Right ventricle myocardium superior (tissue), 1 donor: Measurements from ENCODE around the gene HDAC4. TPM values are rescaled to one million over a fixed set of nuclear protein-coding genes. Genes with fewer than 3 reads are reported as not detected.
"Not testable (repeated sequence)": the region's sequence is repeated elsewhere in the genome, so short reads cannot be mapped to it uniquely, and the experiment has no call there.

ENCODE experiments used
- ATAC-seq: fragments of 200-7000 bp; cut with Tn5 transposase; one replicate; pipeline ENCODE4 v1.9.1; 2020; ENCODE audit warnings: mild to moderate bottlenecking; ENCODE audit not compliant: poor library complexity
- DNase-seq: peaks from one replicate; pipeline ENCODE4 v3.0.0-alpha.2; 2020
- intact Hi-C: fragments of 100-400 bp; cut with DNase I; formaldehyde crosslinking; loops from one replicate; pipeline ENCODE4 v1.11.2; 2022
- total RNA-seq: library from RNA; stranded (reverse); fragmentation: NEBNext Ultra II Directional; extraction: Animal tissue kit (Norgen Biotek cat#: 25700); gene quantifications from one replicate; pipeline ENCODE4 v1.2.1, GENCODE V29; 2021
- donor health status: DM: no; HTN: yes; CAD: no; lungs with severe emphysema.

The HDAC4 gene
- total RNA-seq, 1 donor from 2014 or later: 24.9 TPM

DNA sequence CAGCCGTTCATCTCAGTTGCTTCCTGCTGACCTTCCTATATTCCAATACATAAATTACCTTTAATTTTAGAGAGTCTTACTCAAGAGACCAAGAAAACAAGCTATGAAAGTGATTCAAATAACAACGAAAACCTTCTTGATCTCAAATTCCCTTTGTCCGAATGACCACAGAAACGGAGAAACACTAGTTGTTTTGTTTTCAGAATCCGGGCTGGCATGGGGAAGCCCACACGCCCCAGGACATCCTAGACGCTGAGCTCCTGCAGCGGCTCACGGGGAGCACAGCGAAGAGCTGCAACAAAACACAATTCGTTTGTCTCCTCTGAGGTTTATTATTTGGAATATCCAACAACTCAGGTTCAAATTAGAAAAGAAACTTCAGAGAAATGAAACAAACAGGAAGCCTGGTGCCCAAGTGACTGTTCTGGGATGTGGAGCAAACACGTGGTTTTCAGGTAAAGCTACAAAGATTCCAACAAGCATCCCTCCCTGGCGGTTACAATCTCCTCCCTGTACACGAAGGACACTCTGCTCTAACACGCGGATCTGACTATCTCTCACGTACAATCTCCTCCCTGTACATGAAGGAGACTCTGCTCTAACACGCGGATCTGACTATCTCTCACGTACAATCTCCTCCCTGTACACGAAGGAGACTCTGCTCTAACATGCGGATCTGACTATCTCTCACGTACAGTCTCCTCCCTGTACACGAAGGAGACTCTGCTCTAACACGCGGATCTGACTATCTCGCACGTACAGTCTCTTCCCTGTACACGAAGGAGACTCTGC lies 315.4 kb downstream of the HDAC4 start:
- ATAC-seq (no peak), DNase-seq (no peak)
- intact Hi-C loops: no loop called here

DNA sequence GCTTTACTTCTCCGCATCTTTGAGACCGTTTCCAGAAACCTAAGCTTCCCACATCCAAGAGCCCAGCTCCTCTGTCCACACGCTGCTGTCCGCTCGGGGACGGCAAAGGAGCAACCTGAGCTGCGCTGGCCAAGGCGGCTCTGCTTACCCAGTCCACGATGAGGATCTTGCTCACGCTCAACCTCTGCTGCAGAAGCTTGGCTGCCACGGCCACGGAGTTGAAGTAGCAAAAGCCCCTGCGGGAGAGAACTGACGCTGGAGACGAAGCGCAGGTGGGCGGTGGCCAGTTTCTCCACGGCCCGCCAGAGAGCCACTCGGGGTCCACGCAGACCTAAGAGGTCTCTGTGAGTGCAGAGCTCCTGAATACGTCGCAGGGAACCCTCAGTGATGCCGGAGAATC lies 316.8 kb downstream of the HDAC4 start:
- intact Hi-C loops: no loop called here
- DNase-seq (no peak), ATAC-seq (no peak)

- no peak for ATAC-seq
- intact Hi-C loops: no loop called here
- DNase-seq: no peak
Measured at GRCh38 chr2:239082425-239082824, 318.4 kb downstream of the HDAC4 start.

DNA sequence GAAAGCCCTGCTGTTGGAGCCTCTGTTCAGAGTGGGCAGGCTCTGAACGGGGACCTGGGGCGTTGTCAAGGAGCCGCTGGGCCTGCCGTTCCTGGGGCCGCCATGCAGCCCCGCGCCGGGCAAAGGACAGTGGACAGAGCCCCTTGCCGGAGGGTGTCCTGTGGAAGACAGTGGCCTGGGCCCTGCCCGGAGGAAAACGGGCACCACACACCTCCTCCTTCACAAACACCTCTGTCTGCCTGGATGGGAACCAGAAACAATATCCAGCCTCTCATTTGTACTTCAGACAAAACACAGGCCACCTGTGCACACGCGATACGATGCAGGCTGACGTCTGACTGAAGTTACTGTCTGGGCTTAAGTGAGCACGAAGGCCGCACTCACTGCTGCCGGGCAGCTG lies 319.2 kb downstream of the HDAC4 start:
- intact Hi-C loops: no loop called here
- no peak for DNase-seq
- no peak for ATAC-seq

- no peak for ATAC-seq
- intact Hi-C loops: no loop called here
- DNase-seq: no peak
Measured at GRCh38 chr2:239081046-239081445, 319.8 kb downstream of the HDAC4 start.

- no peak for ATAC-seq
- intact Hi-C loops: no loop called here
Measured at GRCh38 chr2:239079671-239080294, 321.0 kb downstream of the HDAC4 start.

DNA sequence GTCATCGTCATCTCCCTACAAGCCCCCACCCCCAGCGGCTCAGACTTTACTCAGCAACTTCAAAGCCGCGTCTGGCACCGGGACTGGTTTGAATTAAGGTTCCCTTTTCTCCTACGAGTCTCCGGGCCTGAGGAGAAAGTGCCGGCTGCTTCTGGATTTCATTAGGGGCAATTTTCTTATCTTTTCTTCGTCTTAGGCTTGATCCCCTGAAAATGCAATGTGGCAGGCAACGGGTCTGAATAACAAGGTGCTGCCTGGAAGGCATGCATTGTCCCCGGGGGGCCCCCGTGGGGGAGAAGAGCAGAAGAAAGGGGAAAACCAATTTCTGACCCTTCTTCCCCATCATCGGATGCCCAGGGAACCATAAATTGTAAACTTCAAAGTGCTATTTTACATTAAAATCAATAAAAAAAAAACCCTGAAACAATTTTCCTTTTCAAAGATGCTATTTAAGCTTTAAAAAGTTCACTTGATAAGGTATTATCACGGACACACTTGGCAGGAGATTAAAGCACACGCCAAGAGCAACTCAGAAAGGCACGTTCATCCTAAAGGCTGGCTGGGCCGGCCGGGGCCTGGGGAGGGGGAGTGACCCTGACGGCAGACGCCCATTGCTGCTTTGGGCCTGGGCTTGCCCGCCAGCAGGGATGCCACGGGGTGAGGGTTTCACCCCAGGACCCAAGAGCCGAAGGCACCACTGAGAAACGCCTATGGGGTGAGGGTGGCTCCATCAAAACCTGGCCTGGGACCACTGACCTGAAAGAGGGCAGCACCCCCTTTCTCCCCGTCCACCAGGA lies 322.5 kb downstream of the HDAC4 start:
- intact Hi-C loops: no loop called here
- no peak for DNase-seq
- no peak for ATAC-seq

More at GRCh38 chr2:239079671-239080294, 321.0 kb downstream of the HDAC4 start:
- no peak for DNase-seq

- DNase-seq: no peak
- ATAC-seq: no peak
- intact Hi-C loops: no loop called here
Measured at GRCh38 chr2:239077260-239077659, 323.6 kb downstream of the HDAC4 start.

DNA sequence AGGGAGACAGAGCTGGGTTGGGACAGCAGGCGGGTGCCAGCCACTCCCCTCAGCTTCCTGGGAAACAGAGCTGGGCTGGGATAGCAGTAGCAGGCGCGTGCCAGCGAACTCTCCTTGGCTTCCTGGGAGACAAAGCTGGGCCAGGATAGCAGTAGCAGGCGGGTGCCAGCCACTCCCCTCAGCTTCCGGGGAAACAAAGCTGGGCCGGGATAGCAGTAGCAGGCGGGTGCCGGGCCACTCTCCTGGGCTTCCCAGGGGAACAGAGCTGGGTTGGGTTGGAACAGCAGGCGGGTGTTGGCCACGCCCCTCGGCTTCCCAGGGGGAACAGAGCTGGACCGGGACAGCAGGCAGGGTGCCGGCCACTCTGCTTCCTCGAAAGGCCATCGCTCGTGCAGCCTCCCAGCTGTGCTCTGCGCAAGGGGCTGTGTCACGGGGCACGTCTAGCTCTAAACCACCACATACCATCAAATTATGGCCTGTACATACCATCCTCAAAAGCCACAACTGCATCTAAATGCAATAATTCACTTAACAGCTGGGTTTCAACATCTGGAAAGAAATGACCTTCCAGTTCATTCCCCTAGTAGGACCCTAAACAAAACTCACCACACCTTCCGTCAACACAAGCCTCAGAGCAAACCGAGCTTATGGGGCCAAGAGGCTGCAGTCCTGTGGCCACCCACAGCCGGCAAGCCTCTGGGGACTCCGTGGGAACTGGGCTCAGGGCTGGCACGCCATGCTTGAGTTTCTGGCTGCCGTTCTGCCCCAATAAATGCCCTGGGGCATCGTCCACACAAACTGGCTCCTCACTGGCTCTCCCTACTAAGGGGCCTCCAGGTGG lies 324.7 kb downstream of the HDAC4 start:
- peak; percentile 47 for ATAC-seq
- intact Hi-C loops: no loop called here
- peak; percentile 56 for DNase-seq

GRCh38 chr2:239073745-239074530 lies 326.9 kb downstream of the HDAC4 start:
- ATAC-seq: no peak
- intact Hi-C loops: no loop called here
- DNase-seq: no peak

GRCh38 chr2:239073270-239073669 lies 327.6 kb downstream of the HDAC4 start:
- ATAC-seq (peak; percentile 87), DNase-seq (peak; percentile 80)
- intact Hi-C loops: no loop called here

DNA sequence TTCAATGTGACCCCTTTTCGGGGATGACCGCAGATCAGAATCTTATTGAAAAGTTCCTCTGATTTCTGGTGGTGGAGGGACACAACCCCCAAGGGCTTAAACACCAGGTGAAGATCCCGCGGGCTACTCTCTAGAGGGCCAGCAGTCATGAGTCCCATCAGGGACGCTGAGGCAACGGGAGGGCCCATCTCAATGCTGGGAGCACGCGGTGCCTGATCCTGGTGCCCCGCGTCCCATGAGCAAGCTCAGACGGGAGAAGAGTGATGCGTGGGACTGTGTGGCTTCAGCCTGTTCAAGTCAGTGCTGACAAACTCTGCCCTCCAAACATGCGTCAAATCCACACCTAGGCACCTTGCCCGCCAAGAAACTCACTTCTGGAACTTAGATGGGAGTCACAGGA lies 328.0 kb downstream of the HDAC4 start:
- intact Hi-C loops: no loop called here
- DNase-seq: no peak
- no peak for ATAC-seq

GRCh38 chr2:239070466-239070865 lies 330.4 kb downstream of the HDAC4 start:
- intact Hi-C loops: no loop called here
- DNase-seq (no peak), ATAC-seq (no peak)

DNA sequence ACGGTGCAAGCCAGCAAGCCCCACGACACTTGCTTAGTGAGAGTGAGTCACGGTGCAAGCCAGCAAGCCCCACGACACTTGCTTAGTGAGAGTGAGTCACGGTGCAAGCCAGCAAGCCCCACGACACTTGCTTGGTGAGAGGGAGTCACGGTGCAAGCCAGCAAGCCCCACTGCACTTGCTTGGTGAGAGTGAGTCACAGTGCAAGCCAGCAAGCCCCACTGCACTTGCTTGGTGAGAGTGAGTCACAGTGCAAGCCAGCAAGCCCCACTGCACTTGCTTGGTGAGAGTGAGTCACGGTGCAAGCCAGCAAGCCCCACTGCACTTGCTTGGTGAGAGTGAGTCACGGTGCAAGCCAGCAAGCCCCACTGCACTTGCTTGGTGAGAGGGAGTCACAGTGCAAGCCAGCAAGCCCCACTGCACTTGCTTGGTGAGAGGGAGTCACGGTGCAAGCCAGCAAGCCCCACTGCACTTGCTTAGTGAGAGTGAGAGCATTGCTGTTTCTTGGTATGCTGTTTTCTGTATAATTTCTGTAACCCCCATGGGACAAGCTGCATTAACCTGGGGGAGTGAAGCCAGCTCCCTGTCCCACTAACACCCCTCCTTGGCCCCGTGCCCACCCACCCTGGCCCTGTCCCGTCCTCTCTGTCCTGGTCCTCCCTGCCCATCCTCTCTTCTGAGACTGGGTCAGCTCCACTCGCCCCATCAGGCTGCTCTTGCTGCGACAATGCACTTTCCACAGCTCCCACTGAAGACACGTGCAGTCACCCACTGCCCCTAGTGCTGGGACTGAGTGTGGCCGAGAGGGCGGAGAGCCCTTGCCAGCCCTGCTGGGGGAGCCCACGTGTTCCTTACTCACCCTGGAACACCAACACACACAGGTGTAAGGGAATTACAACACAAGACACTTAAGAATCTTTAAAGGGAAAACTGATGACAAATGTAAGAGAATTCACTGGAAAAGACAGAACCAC lies 331.2 kb downstream of the HDAC4 start:
- ATAC-seq, DNase-seq, intact Hi-C loops: not testable (repeated sequence)

- intact Hi-C loops: no loop called here
- DNase-seq (no peak), ATAC-seq (no peak)
Measured at GRCh38 chr2:239068411-239068810, 332.4 kb downstream of the HDAC4 start.

- no peak for ATAC-seq
- no peak for DNase-seq
- intact Hi-C loops: no loop called here
Measured at GRCh38 chr2:239067196-239067865, 333.5 kb downstream of the HDAC4 start.
